Activated CD4-positive, alpha-beta T cell treated with anti-CD3 and anti-CD28 coated beads, Interleukin-2, amount 10 ng/mL, durations not matched to agents 7 days and 5 days (primary cell): ENCODE data around the gene MAD1L1. TPM values are rescaled to one million over a fixed set of nuclear protein-coding genes. Genes with fewer than 3 reads are reported as not detected.

Experiments
- CTCF ChIA-PET: fragments of 350-600 bp; sonication (Branson Sonifier 250); formaldehyde crosslinking; loops from one replicate; lab custom pipeline; 2021; ENCODE audit warnings: antibody characterized with exemption; lab: Charles Lee
- POLR2A ChIA-PET: fragments of 350-600 bp; sonication (Branson Sonifier 250); formaldehyde crosslinking; loops from one replicate; lab custom pipeline; 2021; ENCODE audit warnings: antibody characterized with exemption; lab: Charles Lee
- DNase-seq: peaks from one replicate; pipeline ENCODE4 v3.0.0-alpha.2; 2020
- H3K27ac Mint-ChIP-seq: one replicate; pipeline ENCODE4 v1.8.0; 2021; ENCODE audit warnings: mild to moderate bottlenecking, moderate library complexity, mixed read lengths
- H3K27me3 Mint-ChIP-seq: one replicate; pipeline ENCODE4 v1.8.0; 2021; ENCODE audit warnings: mixed read lengths
- H3K36me3 Mint-ChIP-seq: one replicate; pipeline ENCODE4 v1.8.0; 2021; ENCODE audit warnings: low read depth, mixed read lengths
- H3K4me1 Mint-ChIP-seq: one replicate; pipeline ENCODE4 v1.8.0; 2021; ENCODE audit warnings: mixed read lengths
- H3K4me3 Mint-ChIP-seq: one replicate; pipeline ENCODE4 v1.8.0; 2021; ENCODE audit warnings: mild to moderate bottlenecking, moderate library complexity, mixed read lengths
- H3K9me3 Mint-ChIP-seq: one replicate; pipeline ENCODE4 v1.8.0; 2021; ENCODE audit warnings: mixed read lengths
- total RNA-seq, 2 experiments: library from RNA; stranded (reverse); gene quantifications; one replicate each; pipeline ENCODE4 v1.2.3, GENCODE V29; 2021

Gene MAD1L1
- total RNA-seq, 2 experiments from 2014 or later: 125 to 127 TPM

GRCh38 chr7:2025188-2025587, 207.6 kb downstream of the MAD1L1 start:
- DNase-seq: no peak
- H3K4me1 Mint-ChIP-seq: peaks cover 9% of the 10 kb centered on the region
- H3K4me3 Mint-ChIP-seq: no peak overlapping the region
- no peak overlapping the region for H3K27ac Mint-ChIP-seq
- H3K36me3 Mint-ChIP-seq: peaks cover 39% of the 10 kb centered on the region
- peaks cover 49% of the 10 kb centered on the region for H3K9me3 Mint-ChIP-seq
- no peaks in the 10 kb centered on the region for H3K27me3 Mint-ChIP-seq
- ChIA-PET CTCF (no interaction called here), POLR2A (no interaction called here)

GRCh38 chr7:2024567-2024918, 208.2 kb downstream of the MAD1L1 start:
- peaks cover 37% of the 10 kb centered on the region for H3K36me3 Mint-ChIP-seq
- H3K27me3 Mint-ChIP-seq: no peaks in the 10 kb centered on the region
- peaks cover 44% of the 10 kb centered on the region for H3K9me3 Mint-ChIP-seq
- no peak for DNase-seq
- peaks cover 14% of the 10 kb centered on the region for H3K4me1 Mint-ChIP-seq
- no peak overlapping the region for H3K27ac Mint-ChIP-seq
- no peak overlapping the region for H3K4me3 Mint-ChIP-seq
- ChIA-PET POLR2A (no interaction called here), CTCF (no interaction called here)

GRCh38 chr7:2023877-2024566, 208.7 kb downstream of the MAD1L1 start:
- peaks cover 17% of the 10 kb centered on the region for H3K4me1 Mint-ChIP-seq
- H3K27me3 Mint-ChIP-seq: no peaks in the 10 kb centered on the region
- ChIA-PET POLR2A (no interaction called here), CTCF (interaction anchor here (0.6 to 1.0 kb wide), 3 partner anchors 76 to 233 kb away, joined by 3 read pairs; no protein-coding TSS in a partner anchor)
- peaks cover 39% of the 10 kb centered on the region for H3K9me3 Mint-ChIP-seq
- H3K27ac Mint-ChIP-seq: no peak overlapping the region
- DNase-seq: no peak
- H3K4me3 Mint-ChIP-seq: no peak overlapping the region
- H3K36me3 Mint-ChIP-seq: peaks cover 31% of the 10 kb centered on the region

DNA sequence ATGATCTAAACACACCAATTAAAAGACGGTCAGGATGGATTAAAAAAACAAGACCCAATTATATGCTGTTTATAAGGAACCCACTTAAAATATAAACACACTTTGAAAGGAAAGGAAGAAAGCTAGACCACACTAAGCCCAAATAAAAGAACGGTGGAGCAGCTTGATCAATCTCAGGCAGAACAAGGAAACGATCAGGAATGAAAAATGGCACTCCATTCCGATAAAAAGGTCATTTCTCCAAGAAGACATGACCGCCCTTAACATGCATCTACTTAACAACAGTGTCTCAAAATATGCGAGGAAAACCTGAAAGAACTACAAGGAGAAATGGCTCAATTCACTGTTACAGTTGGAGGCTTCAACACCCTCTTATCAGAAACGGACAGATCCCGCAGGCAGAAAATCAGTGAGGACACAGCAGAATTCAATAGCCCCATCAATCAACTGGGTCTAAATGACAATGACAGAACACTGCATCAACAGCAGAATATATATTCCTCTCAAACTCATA, 210.0 kb downstream of the MAD1L1 start:
- Mint-ChIP-seq H3K9me3 (peaks cover 32% of the 10 kb centered on the region), H3K27ac (no peak overlapping the region), H3K4me1 (peaks cover 20% of the 10 kb centered on the region), H3K27me3 (no peaks in the 10 kb centered on the region), H3K36me3 (peaks cover 22% of the 10 kb centered on the region), H3K4me3 (no peak overlapping the region)
- POLR2A ChIA-PET: no interaction called here
- CTCF ChIA-PET: no interaction called here
- DNase-seq: no peak

GRCh38 chr7:2022021-2022409, 210.7 kb downstream of the MAD1L1 start:
- POLR2A ChIA-PET: no interaction called here
- CTCF ChIA-PET: no interaction called here
- H3K4me1 Mint-ChIP-seq: peaks cover 20% of the 10 kb centered on the region
- H3K27me3 Mint-ChIP-seq: no peaks in the 10 kb centered on the region
- no peak for DNase-seq
- H3K27ac Mint-ChIP-seq: no peak overlapping the region
- no peak overlapping the region for H3K4me3 Mint-ChIP-seq
- H3K9me3 Mint-ChIP-seq: peaks cover 25% of the 10 kb centered on the region
- peaks cover 22% of the 10 kb centered on the region for H3K36me3 Mint-ChIP-seq

DNA sequence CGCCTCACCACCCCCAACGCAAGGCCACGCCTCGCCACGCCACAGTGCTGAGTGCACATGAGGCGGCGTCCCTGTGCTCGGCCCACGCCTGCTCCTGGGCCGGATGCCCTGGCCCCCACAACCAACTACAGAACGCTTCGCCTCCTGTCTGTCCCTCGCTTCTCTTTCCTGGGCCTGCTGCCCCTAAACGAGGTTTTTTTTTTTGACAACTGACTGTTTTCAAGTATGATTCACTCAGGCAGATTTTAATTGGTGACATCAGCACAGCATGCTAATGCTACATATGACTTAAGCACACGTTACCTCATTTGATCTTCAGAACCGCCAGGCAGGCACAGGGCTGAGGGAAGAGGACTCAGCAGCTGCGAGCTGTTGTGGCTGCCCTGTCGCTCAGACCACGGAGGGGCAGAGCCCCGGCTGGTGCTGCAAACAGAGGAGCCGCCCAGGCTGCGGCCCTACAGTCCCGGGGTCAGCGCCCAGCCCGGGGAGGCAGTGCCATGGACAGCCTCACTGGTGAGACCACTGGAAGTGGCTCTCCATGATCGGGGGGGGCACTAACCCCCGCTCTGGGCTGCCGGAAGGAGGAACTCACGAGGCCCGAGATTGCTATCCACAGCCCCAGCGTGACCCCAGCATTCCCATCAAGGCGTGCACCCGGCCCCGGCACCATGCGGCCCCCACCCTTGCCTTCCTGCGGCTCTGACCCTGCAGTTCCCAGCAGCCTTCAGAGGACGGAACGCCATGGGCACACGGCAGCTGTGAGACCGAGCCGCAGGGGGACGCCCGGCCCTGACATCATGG, 212.8 kb downstream of the MAD1L1 start:
- POLR2A ChIA-PET: no interaction called here
- H3K27me3 Mint-ChIP-seq: no peaks in the 10 kb centered on the region
- H3K36me3 Mint-ChIP-seq: peaks cover 14% of the 10 kb centered on the region
- DNase-seq: peak; percentile 49
- CTCF ChIA-PET: interaction anchor here (0.8 kb wide), 1 partner anchor 76 kb away, joined by 3 read pairs; no protein-coding TSS in a partner anchor
- peak overlapping the region; percentile 81 for H3K27ac Mint-ChIP-seq
- no peak overlapping the region for H3K4me3 Mint-ChIP-seq
- peaks cover 10% of the 10 kb centered on the region for H3K9me3 Mint-ChIP-seq
- H3K4me1 Mint-ChIP-seq: peaks cover 20% of the 10 kb centered on the region

DNA sequence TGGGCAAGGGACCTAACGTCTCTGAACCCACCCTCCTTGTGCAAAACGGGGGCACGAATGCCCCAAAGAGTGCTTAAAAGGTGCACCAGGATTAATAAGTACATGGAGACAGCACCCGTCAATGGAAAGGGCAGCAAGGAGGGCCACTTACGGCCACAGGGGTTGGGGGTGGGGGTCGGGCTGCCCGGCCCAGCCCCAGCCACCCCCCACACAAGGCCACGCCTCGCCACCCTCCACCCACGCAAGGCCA, 213.4 kb downstream of the MAD1L1 start:
- H3K4me3 Mint-ChIP-seq: no peak overlapping the region
- peaks cover 5% of the 10 kb centered on the region for H3K9me3 Mint-ChIP-seq
- no peak overlapping the region for H3K27ac Mint-ChIP-seq
- H3K4me1 Mint-ChIP-seq: peaks cover 20% of the 10 kb centered on the region
- ChIA-PET POLR2A (no interaction called here), CTCF (no interaction called here)
- H3K36me3 Mint-ChIP-seq: peaks cover 10% of the 10 kb centered on the region
- no peak for DNase-seq
- H3K27me3 Mint-ChIP-seq: no peaks in the 10 kb centered on the region

GRCh38 chr7:2018569-2019460, 213.9 kb downstream of the MAD1L1 start:
- H3K27ac Mint-ChIP-seq: no peak overlapping the region
- H3K36me3 Mint-ChIP-seq: peaks cover 6% of the 10 kb centered on the region
- no peaks in the 10 kb centered on the region for H3K27me3 Mint-ChIP-seq
- ChIA-PET CTCF (interaction anchor here (1.1 to 1.2 kb wide), 2 partner anchors 11 to 21 kb away, joined by 3 to 4 read pairs; no protein-coding TSS in a partner anchor), POLR2A (no interaction called here)
- no peak overlapping the region for H3K4me3 Mint-ChIP-seq
- H3K9me3 Mint-ChIP-seq: no peaks in the 10 kb centered on the region
- no peak for DNase-seq
- peaks cover 20% of the 10 kb centered on the region for H3K4me1 Mint-ChIP-seq

GRCh38 chr7:2017914-2018568, 214.7 kb downstream of the MAD1L1 start:
- no peaks in the 10 kb centered on the region for H3K9me3 Mint-ChIP-seq
- H3K36me3 Mint-ChIP-seq: peaks cover 3% of the 10 kb centered on the region
- H3K4me3 Mint-ChIP-seq: no peak overlapping the region
- no peaks in the 10 kb centered on the region for H3K27me3 Mint-ChIP-seq
- no peak for DNase-seq
- peak overlapping the region; percentile 54 for H3K27ac Mint-ChIP-seq
- POLR2A ChIA-PET: no interaction called here
- H3K4me1 Mint-ChIP-seq: peaks cover 20% of the 10 kb centered on the region
- CTCF ChIA-PET: interaction anchor here (1.1 to 1.2 kb wide), 2 partner anchors 12 to 22 kb away, joined by 3 to 4 read pairs; no protein-coding TSS in a partner anchor

DNA sequence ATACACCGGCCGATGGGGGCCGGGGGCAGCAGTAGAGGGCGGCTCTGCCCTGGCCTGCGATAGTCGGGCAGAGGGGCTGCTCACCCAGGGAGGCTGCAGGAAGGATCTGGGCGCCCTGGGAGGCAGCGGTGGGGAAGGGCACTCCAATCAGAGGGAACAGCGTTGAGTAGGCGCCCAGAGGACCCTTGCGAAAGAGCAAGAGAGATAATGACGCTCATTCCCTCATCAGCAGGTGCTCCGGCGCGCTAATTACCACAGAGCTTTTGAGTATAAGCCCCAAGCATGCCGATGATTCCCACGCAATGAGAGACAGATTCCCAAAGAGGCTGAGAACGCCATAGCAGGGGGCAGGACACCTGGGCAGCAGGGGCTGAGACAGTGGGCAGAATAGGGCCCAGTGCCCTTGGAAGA, 215.3 kb downstream of the MAD1L1 start:
- no peak overlapping the region for H3K4me3 Mint-ChIP-seq
- H3K9me3 Mint-ChIP-seq: no peaks in the 10 kb centered on the region
- H3K36me3 Mint-ChIP-seq: no peaks in the 10 kb centered on the region
- peaks cover 20% of the 10 kb centered on the region for H3K4me1 Mint-ChIP-seq
- no peaks in the 10 kb centered on the region for H3K27me3 Mint-ChIP-seq
- ChIA-PET POLR2A (interaction anchor here (0.5 kb wide), 1 partner anchor 21 kb away, joined by 3 read pairs; no protein-coding TSS in a partner anchor), CTCF (no interaction called here)
- H3K27ac Mint-ChIP-seq: no peak overlapping the region
- DNase-seq: no peak

DNA sequence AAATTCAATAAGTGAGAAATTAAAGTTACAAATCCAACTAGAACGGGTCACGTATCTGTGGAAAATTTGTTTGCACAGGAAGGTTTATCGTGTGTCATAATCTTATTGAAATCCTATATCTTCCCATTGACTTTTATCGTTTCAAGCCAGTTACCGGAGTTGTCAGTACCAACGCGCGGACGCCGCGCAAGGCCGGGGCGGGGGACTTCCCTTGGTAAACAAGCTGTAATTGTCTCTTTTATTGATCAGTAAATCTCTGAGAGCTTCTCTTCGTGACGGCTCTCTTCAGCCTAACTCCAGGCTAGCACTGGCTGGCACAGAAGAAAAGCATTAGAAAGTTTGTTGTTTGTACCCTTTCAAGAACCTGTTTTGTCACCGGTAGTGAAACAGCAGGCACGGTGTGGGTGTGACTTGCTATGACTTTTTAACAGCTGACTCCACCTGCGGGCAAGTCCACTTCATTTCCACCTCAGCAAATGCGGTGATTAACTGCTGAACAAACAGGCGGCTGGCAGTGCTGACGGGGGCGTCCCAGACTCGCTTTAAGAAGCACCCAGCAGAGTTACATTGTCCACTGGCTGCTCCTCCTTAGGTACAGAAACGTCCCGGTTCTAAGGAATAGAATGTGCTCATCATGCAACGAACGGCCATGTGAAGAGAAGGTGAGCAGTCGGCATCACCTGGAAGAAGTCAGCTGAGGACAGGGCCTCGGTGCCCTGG, 215.8 kb downstream of the MAD1L1 start:
- peaks cover 20% of the 10 kb centered on the region for H3K4me1 Mint-ChIP-seq
- H3K9me3 Mint-ChIP-seq: no peaks in the 10 kb centered on the region
- no peak overlapping the region for H3K4me3 Mint-ChIP-seq
- ChIA-PET POLR2A (interaction anchor here (0.5 kb wide), 1 partner anchor 21 kb away, joined by 3 read pairs; no protein-coding TSS in a partner anchor), CTCF (no interaction called here)
- no peak overlapping the region for H3K27ac Mint-ChIP-seq
- no peaks in the 10 kb centered on the region for H3K36me3 Mint-ChIP-seq
- no peak for DNase-seq
- no peaks in the 10 kb centered on the region for H3K27me3 Mint-ChIP-seq
